Natural killer cell (primary cell): ENCODE results near the gene SOX11. TPM values are rescaled to one million over a fixed set of nuclear protein-coding genes. Genes with fewer than 3 reads are reported as not detected.

Source experiments
- ATAC-seq, 3 donors: fragments of 150-1000 bp in 2 of 3; fragments of 200-7000 bp in 1 of 3; cut with Tn5 transposase; 1 replicate in 1 of 3; 2 replicates in 2 of 3; pipeline ENCODE4 v1.10.0; 2021; ENCODE audit warnings: mild to moderate bottlenecking in 2 of 3, moderate library complexity in 2 of 3
- DNase-seq, 2 donors: peaks; one replicate each; pipeline versions ENCODE4 v3.0.0 to v3.0.0-alpha.2; 2013 to 2021; ENCODE audit warnings: mixed read lengths in 1 of 2
- H3K27ac ChIP-seq: one replicate; pipeline ENCODE4 v1.5.1; 2013; ENCODE audit warnings: mild to moderate bottlenecking, low read length
- H3K27me3 ChIP-seq: one replicate; pipeline ENCODE4 v1.6.1; 2013; ENCODE audit warnings: low read length; ENCODE audit not compliant: control insufficient read depth, insufficient read depth
- H3K36me3 ChIP-seq: one replicate; pipeline ENCODE4 v1.6.1; 2013; ENCODE audit warnings: low read length; ENCODE audit not compliant: control insufficient read depth, insufficient read depth
- H3K4me1 ChIP-seq: one replicate; pipeline ENCODE4 v1.6.1; 2013; ENCODE audit warnings: low read length; ENCODE audit not compliant: control insufficient read depth, insufficient read depth
- H3K4me3 ChIP-seq: one replicate; pipeline ENCODE4 v1.5.1; 2013; ENCODE audit warnings: low read length
- H3K9me3 ChIP-seq: one replicate; pipeline ENCODE4 v1.6.1; 2013; ENCODE audit warnings: low read length; ENCODE audit not compliant: control insufficient read depth, insufficient read depth
- H3K27ac Mint-ChIP-seq, 2 donors: one replicate each; pipeline ENCODE4 v1.8.0; 2022; ENCODE audit warnings: mild to moderate bottlenecking in 2 of 2, mixed read lengths in 2 of 2, moderate library complexity in 1 of 2
- H3K27me3 Mint-ChIP-seq, 2 donors: one replicate each; pipeline ENCODE4 v1.8.0; 2022; ENCODE audit warnings: low read depth in 2 of 2, mixed read lengths in 2 of 2
- H3K36me3 Mint-ChIP-seq: one replicate; pipeline ENCODE4 v1.8.0; 2022; ENCODE audit warnings: mixed read lengths
- H3K4me1 Mint-ChIP-seq, 2 donors: one replicate each; pipeline ENCODE4 v1.8.0; 2022; ENCODE audit warnings: mixed read lengths in 2 of 2
- H3K4me3 Mint-ChIP-seq: one replicate; pipeline ENCODE4 v1.8.0; 2022; ENCODE audit warnings: mild to moderate bottlenecking, moderate library complexity, mixed read lengths
- H3K9me3 Mint-ChIP-seq, 2 donors: one replicate each; pipeline ENCODE4 v1.8.0; 2022; ENCODE audit warnings: mixed read lengths in 2 of 2
- WGBS: methylation state at CpG from one replicate; pipeline ENCODE4 v1.1.7; 2013; ENCODE audit warnings: missing lambda C conversion rate; ENCODE audit not compliant: insufficient coverage; 5-methylcytosine and 5-hydroxymethylcytosine counted together
- intact Hi-C: fragments of 100-400 bp; cut with micrococcal nuclease; formaldehyde crosslinking; loops from one replicate; pipeline ENCODE4 v1.14.2; 2022
- total RNA-seq, 4 donors: library from RNA; stranded (reverse); fragments of 120-200 nt in 1 of 4; gene quantifications; one replicate each; pipeline versions ENCODE4 v1.2.3 to v1.2.4, GENCODE V29; 2013 to 2022
- TF ChIP-seq, protein P1 (sequence below): fragments of 200-600 bp; IDR thresholded peaks from one replicate; pipeline ENCODE4 v1.8.0; 2022; ENCODE audit warnings: antibody characterized with exemption

SOX11 gene
- total RNA-seq, 3 donors from 2014 or later (not counting 1 experiment from before 2014, with no cell fraction given) = not detected

DNA sequence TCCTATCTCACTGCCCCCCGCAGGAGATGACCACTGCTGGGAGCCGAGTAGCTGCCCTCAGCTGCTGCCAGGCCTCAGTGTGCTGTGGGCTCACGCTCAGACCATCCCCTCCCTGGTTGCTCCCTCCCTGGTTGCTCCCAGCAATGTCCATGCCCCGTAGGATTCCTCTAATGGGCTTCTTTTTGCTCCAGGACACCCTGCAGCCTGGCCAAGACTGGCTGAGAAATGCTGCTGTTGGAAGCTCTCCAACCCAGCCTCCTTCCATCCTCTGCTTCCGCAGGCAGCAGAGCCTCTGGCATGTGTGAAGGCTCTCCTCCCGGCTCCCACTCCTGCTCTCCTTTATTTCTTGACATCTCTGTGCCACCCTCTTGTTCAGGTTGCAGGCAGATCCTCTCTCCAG, 48.6 kb downstream of the SOX11 start:
- no peaks in the 10 kb centered on the region for H3K27me3 ChIP-seq
- H3K4me1 ChIP-seq = no peaks in the 10 kb centered on the region
- DNase-seq = no peak
- no peaks in the 10 kb centered on the region for H3K36me3 Mint-ChIP-seq
- TF ChIP-seq, protein P1, sequence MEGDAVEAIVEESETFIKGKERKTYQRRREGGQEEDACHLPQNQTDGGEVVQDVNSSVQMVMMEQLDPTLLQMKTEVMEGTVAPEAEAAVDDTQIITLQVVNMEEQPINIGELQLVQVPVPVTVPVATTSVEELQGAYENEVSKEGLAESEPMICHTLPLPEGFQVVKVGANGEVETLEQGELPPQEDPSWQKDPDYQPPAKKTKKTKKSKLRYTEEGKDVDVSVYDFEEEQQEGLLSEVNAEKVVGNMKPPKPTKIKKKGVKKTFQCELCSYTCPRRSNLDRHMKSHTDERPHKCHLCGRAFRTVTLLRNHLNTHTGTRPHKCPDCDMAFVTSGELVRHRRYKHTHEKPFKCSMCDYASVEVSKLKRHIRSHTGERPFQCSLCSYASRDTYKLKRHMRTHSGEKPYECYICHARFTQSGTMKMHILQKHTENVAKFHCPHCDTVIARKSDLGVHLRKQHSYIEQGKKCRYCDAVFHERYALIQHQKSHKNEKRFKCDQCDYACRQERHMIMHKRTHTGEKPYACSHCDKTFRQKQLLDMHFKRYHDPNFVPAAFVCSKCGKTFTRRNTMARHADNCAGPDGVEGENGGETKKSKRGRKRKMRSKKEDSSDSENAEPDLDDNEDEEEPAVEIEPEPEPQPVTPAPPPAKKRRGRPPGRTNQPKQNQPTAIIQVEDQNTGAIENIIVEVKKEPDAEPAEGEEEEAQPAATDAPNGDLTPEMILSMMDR = no peak
- H3K27ac Mint-ChIP-seq = no peak overlapping the region
- WGBS = 80% methylated on average over 6 of the region's 6 CpGs
- H3K27me3 Mint-ChIP-seq = no peaks in the 10 kb centered on the region
- no peak overlapping the region for H3K4me3 ChIP-seq
- intact Hi-C loops = no loop called here
- no peak overlapping the region for H3K4me3 Mint-ChIP-seq
- H3K9me3 Mint-ChIP-seq = peaks cover 0 to 4% of the 10 kb centered on the region in 2 donors
- H3K4me1 Mint-ChIP-seq = no peaks in the 10 kb centered on the region
- H3K9me3 ChIP-seq = peaks cover 3% of the 10 kb centered on the region
- no peak overlapping the region for H3K27ac ChIP-seq
- ATAC-seq = no peak
- H3K36me3 ChIP-seq = no peaks in the 10 kb centered on the region

DNA sequence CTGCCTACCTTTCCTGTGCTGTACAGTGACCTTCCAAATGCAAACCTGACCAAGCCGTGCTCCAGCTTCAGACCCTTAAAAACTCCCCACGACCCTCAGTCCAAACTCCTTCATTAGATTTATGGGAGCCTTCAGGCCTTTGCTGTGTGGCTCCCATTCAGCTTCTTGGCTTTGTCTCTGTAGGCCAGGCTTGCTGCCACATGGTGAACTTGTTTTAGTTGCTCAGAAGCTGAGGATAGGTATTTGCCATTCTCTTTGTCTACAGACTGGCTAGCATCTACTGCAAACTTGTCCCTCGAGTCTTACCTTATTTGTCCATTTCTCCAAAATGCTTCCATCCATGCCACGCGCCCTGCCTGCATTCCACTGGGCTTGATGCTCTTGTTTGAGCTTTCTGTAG, 49.1 kb downstream of the SOX11 start:
- H3K4me1 Mint-ChIP-seq = no peaks in the 10 kb centered on the region
- no peaks in the 10 kb centered on the region for H3K36me3 Mint-ChIP-seq
- H3K4me1 ChIP-seq = no peaks in the 10 kb centered on the region
- H3K9me3 ChIP-seq = peaks cover 3% of the 10 kb centered on the region
- WGBS = 78% methylated on average over 5 of the region's 5 CpGs
- H3K27me3 ChIP-seq = no peaks in the 10 kb centered on the region
- no peak overlapping the region for H3K27ac ChIP-seq
- TF ChIP-seq, protein P1 = no peak
- DNase-seq (no peak), ATAC-seq (no peak)
- intact Hi-C loops = no loop called here
- no peaks in the 10 kb centered on the region for H3K36me3 ChIP-seq
- no peak overlapping the region for H3K4me3 Mint-ChIP-seq
- peaks cover 0 to 4% of the 10 kb centered on the region in 2 donors for H3K9me3 Mint-ChIP-seq
- no peak overlapping the region for H3K4me3 ChIP-seq
- no peaks in the 10 kb centered on the region for H3K27me3 Mint-ChIP-seq
- H3K27ac Mint-ChIP-seq = no peak overlapping the region

DNA sequence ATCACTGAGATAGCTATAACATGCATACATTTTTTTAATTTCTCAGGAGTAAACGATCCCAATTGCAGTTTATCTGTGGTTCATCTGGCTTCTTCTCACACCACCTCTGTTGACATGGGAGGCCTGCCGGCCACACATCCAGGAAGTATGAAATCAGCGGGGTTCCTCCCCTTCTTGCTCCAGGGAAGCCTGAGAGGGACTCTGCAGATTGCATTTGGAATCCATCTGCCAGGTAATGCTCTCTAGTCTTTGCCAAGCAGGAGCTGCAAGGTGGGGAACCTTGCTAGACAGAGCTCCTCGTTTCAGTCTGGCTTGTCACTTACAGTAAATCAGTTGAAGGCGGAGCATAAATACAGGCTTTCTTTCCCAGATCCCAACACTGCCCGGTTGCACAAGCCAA, 49.9 kb downstream of the SOX11 start:
- intact Hi-C loops = no loop called here
- Mint-ChIP-seq H3K4me1 (no peaks in the 10 kb centered on the region), H3K9me3 (peaks cover 0 to 6% of the 10 kb centered on the region in 2 donors), H3K27me3 (no peaks in the 10 kb centered on the region), H3K27ac (no peak overlapping the region), H3K4me3 (no peak overlapping the region), H3K36me3 (no peaks in the 10 kb centered on the region)
- 62% methylated on average over 6 of the region's 6 CpGs for WGBS
- Histone ChIP-seq H3K4me3 (no peak overlapping the region), H3K36me3 (no peaks in the 10 kb centered on the region), H3K9me3 (peaks cover 3% of the 10 kb centered on the region), H3K27me3 (no peaks in the 10 kb centered on the region), H3K27ac (no peak overlapping the region), H3K4me1 (no peaks in the 10 kb centered on the region)
- no peak for ATAC-seq
- TF ChIP-seq, protein P1 = no peak
- no peak for DNase-seq

DNA sequence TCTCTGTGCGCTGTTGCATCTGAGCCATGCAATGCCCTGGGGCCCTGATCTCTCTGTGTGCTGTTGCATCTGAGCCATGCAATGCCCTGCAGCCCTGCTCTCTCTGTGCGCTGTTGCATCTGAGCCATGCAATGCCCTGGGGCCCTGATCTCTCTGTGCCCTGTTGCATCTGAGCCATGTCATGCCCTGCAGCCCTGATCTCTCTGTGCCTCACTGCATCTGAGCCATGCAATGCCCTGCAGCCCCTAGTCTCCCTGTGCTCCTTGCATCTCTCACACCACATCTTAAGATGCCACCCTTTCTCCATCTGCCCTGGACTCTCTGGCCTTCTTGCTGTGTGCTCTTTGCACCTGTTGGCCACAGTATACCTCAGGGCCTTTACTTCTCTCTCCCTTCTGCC, 56.2 kb downstream of the SOX11 start:
- DNase-seq (no peak), ATAC-seq (no peak)
- Mint-ChIP-seq H3K4me3 (no peak overlapping the region), H3K27me3 (no peaks in the 10 kb centered on the region), H3K27ac (no peak overlapping the region), H3K4me1 (no peaks in the 10 kb centered on the region), H3K9me3 (peaks cover 12 to 27% of the 10 kb centered on the region in 2 donors), H3K36me3 (no peaks in the 10 kb centered on the region)
- no peaks in the 10 kb centered on the region for H3K4me1 ChIP-seq
- peaks cover 3% of the 10 kb centered on the region for H3K9me3 ChIP-seq
- H3K4me3 ChIP-seq = no peak overlapping the region
- intact Hi-C loops = no loop called here
- H3K27ac ChIP-seq = no peak overlapping the region
- no peaks in the 10 kb centered on the region for H3K27me3 ChIP-seq
- H3K36me3 ChIP-seq = no peaks in the 10 kb centered on the region
- TF ChIP-seq, protein P1 = no peak
- 100% methylated on average over 2 of the region's 2 CpGs for WGBS
